ENCODE measurements around the gene GALNT16.

Gene GALNT16

GRCh38 chr14:69375722-69376121 lies 115.8 kb downstream of the GALNT16 start:
- TF ChIP-seq, protein P1, sequence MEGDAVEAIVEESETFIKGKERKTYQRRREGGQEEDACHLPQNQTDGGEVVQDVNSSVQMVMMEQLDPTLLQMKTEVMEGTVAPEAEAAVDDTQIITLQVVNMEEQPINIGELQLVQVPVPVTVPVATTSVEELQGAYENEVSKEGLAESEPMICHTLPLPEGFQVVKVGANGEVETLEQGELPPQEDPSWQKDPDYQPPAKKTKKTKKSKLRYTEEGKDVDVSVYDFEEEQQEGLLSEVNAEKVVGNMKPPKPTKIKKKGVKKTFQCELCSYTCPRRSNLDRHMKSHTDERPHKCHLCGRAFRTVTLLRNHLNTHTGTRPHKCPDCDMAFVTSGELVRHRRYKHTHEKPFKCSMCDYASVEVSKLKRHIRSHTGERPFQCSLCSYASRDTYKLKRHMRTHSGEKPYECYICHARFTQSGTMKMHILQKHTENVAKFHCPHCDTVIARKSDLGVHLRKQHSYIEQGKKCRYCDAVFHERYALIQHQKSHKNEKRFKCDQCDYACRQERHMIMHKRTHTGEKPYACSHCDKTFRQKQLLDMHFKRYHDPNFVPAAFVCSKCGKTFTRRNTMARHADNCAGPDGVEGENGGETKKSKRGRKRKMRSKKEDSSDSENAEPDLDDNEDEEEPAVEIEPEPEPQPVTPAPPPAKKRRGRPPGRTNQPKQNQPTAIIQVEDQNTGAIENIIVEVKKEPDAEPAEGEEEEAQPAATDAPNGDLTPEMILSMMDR (IDR thresholded peaks at IDR 0.05) = no peak

GRCh38 chr14:69376439-69376838 lies 116.5 kb downstream of the GALNT16 start:
- TF ChIP-seq, protein P1 (IDR thresholded peaks at IDR 0.05) = no peak

DNA sequence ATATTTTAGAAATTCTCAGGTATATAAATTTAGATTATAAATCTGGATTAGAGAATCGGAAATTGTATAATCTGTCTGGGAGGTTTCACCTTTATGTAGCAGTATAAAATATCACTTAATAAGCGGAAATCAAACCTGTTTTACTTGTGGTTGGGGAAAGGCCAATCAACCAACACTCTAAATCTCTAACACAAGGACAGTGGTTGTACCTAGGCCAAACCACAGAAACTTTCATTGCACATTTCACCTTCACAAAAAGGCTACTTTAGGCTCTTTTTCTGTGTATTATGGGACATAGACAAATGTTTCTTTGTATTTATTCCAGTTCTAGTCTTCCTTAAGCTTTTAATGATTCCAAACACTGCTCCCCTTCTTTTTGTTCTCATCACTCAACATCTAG lies 118.3 kb downstream of the GALNT16 start:
- TF ChIP-seq, protein P1 (IDR thresholded peaks at IDR 0.05) = no peak

GRCh38 chr14:69387311-69387710 lies 127.4 kb downstream of the GALNT16 start:
- TF ChIP-seq, protein P1 (IDR thresholded peaks at IDR 0.05) = no peak

GRCh38 chr14:69392481-69392880 lies 132.5 kb downstream of the GALNT16 start:
- TF ChIP-seq, protein P1 (IDR thresholded peaks at IDR 0.05) = no peak

DNA sequence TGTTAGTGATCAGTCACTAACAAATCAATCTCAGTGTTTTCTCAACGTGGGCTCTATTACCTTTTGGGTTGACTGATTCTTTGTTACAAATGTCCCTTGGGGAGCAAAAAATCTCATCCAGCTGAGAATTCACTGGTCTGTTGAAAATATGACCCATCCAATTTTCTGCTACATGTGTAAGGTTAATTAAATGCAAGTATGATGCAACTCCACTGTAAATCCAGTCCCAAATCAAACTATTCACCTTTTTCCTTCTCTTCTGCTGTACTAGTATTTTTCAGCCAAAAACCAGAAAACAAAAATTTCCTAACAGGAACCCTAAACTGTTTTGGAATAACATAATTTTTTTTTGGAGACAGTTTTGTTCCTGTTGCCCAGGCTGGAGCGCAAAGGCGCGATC lies 136.0 kb downstream of the GALNT16 start:
- TF ChIP-seq, protein P1 (IDR thresholded peaks at IDR 0.05) = no peak

- TF ChIP-seq, protein P1 (IDR thresholded peaks at IDR 0.05) = no peak
Measured at GRCh38 chr14:69398053-69398817, 138.3 kb downstream of the GALNT16 start, which contains the start of the genes ERH and SLC39A9. Gene ERH (minus strand): TSS chr14:69398299. CDS start chr14:69398233, 66 bp downstream. Gene SLC39A9 (plus strand): TSS chr14:69398692. CDS start chr14:69399370, 678 bp downstream.
